ENCODE measurements around the gene CACNA2D4.

The CACNA2D4 gene

DNA sequence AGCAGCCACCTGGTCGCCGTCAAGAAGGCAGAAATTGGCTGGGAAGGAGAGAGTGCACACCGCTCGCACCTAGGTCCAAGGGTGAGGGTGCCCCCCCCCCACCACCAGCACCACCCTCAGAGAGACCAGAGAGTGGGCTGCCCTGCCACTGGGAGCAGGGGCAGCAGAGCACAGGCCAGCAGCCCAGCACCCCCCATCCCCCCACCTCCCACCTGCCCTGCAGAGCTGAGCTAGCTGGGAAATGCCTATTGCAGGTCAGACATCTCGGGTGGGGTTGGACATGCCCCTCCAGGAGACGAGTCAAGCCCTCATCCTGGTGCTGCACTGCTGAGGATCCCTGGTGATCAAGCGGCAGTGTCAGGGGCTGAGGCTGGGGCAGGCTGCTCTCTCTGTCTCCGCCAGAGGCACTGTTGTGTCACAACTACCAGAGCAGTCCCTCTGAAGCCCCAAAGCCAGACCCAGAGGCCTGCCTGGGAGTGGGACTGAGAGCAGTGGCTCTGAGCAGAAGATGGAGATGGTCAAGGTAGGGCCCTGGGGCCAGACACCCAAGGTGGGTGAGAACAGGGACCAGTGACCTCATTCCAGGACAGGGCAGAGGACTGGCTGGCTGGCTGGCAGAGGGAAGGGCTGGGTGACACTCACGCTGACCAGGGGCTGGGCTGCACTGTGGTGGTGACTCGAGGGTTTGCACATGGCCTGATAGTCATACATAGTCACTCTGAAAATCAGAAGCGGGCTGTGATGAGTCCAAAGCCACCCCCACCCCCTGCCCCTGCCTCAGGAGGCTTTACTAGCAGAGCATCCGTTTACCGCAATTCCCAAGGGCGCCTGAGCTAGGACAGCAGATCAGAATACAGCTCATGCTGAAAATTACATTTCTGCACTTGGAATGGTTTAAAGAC is 117.8 kb downstream of the CACNA2D4 start:
- Histone ChIP-seq H2BK15ac (ENCODE audit: low read depth, poor library complexity, severe bottlenecking) (no peak overlapping the region), H3K4ac (ENCODE audit: low read depth in 1 of 2, low read length in 2 of 2) (no peak overlapping the region), H2BK12ac (ENCODE audit: low read length in 2 of 2) (peak overlapping the region in 1 of 2 experiments; percentile 85), H4K8ac (ENCODE audit: low read length) (peak overlapping the region; percentile 5), H3K4me2 (ENCODE audit: low read length, poor library complexity, severe bottlenecking) (no peak overlapping the region), H2AK5ac (ENCODE audit: low read length, severe bottlenecking) (no peak overlapping the region), H2AFZ (ENCODE audit: low read depth, low read length) (peak overlapping the region; percentile 32), H3K4me1 (ENCODE audit: control insufficient read depth, insufficient read depth, low read depth, low read length) (peaks cover 15% of the 10 kb centered on the region), H2BK120ac (ENCODE audit: low read depth, low read length) (no peak overlapping the region), H3K9me3 (ENCODE audit: control insufficient read depth, low read length) (no peaks in the 10 kb centered on the region), H3K36me3 (ENCODE audit: control insufficient read depth in 1 of 2, insufficient read depth in 2 of 2, low read depth in 1 of 2, low read length in 2 of 2) (no peaks in the 10 kb centered on the region), H2BK5ac (ENCODE audit: low read depth, low read length, poor library complexity, severe bottlenecking) (no peak overlapping the region), H3K4me3 (ENCODE audit: insufficient read depth in 1 of 2, low read depth in 1 of 2, low read length in 2 of 2) (no peak overlapping the region), H4K91ac (ENCODE audit: low read length) (no peak overlapping the region), H3K9ac (ENCODE audit: low read length) (no peak overlapping the region), H3K79me1 (replicated peaks; ENCODE audit: low read length, poor library complexity, severe bottlenecking) (no peaks in the 10 kb centered on the region), H3K27me3 (ENCODE audit: control insufficient read depth in 1 of 2, insufficient read depth in 1 of 2, low read length in 2 of 2) (no peaks in the 10 kb centered on the region), H3K18ac (ENCODE audit: low read depth in 1 of 2, low read length in 2 of 2) (no peak overlapping the region), H3K23ac (ENCODE audit: low read length in 2 of 2) (no peak overlapping the region), H3K14ac (ENCODE audit: low read length in 2 of 2) (no peak overlapping the region), H3K27ac (ENCODE audit: low read length, poor library complexity, severe bottlenecking) (no peak overlapping the region)
- 49% methylated on average over 12 of the region's 14 CpGs for WGBS
- DNase-seq: peak; percentile 60

DNA sequence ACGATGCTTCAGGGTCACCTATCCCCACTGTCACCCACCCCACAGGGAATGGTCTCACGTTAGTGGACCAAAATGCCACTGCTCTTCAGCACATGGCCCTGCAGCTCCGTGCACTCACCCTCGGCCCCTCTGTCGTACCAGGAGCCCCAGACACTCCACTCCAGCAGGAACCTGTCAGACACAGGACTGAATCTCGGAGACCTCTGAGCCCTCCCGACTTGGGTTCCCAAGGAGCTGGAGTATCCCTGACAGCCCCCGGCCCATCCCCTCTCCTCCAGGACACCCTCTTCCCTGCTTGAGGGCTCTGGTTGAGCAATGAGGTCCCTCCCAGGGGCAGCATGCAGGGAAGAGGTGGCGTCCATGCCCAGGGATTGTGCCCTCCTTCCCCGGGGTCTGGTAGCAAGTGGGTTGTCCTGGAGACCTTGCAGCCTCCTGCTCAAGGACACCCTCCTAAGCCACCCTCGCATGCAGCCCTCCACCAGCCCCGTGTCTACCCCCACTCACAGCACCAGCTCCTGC is 118.5 kb downstream of the CACNA2D4 start:
- H3K27ac ChIP-seq (ENCODE audit: low read length, poor library complexity, severe bottlenecking): no peak overlapping the region
- H3K4me3 ChIP-seq (ENCODE audit: insufficient read depth in 1 of 2, low read depth in 1 of 2, low read length in 2 of 2): no peak overlapping the region
- peak overlapping the region in 1 of 2 experiments; percentile 49 for H3K14ac ChIP-seq (ENCODE audit: low read length in 2 of 2)
- no peak overlapping the region for H2BK15ac ChIP-seq (ENCODE audit: low read depth, poor library complexity, severe bottlenecking)
- H2BK120ac ChIP-seq (ENCODE audit: low read depth, low read length): no peak overlapping the region
- no peak for DNase-seq
- 95% methylated on average over 12 of the region's 12 CpGs for WGBS
- H4K8ac ChIP-seq (ENCODE audit: low read length): no peak overlapping the region
- no peak overlapping the region for H3K4me2 ChIP-seq (ENCODE audit: low read length, poor library complexity, severe bottlenecking)
- H2BK12ac ChIP-seq (ENCODE audit: low read length in 2 of 2): no peak overlapping the region
- H3K23ac ChIP-seq (ENCODE audit: low read length in 2 of 2): no peak overlapping the region
- no peak overlapping the region for H2AFZ ChIP-seq (ENCODE audit: low read depth, low read length)
- no peaks in the 10 kb centered on the region for H3K27me3 ChIP-seq (ENCODE audit: control insufficient read depth in 1 of 2, insufficient read depth in 1 of 2, low read length in 2 of 2)
- H3K79me1 ChIP-seq (replicated peaks; ENCODE audit: low read length, poor library complexity, severe bottlenecking): no peaks in the 10 kb centered on the region
- no peaks in the 10 kb centered on the region for H3K9me3 ChIP-seq (ENCODE audit: control insufficient read depth, low read length)
- H2BK5ac ChIP-seq (ENCODE audit: low read depth, low read length, poor library complexity, severe bottlenecking): no peak overlapping the region
- no peaks in the 10 kb centered on the region for H3K36me3 ChIP-seq (ENCODE audit: control insufficient read depth in 1 of 2, insufficient read depth in 2 of 2, low read depth in 1 of 2, low read length in 2 of 2)
- no peak overlapping the region for H2AK5ac ChIP-seq (ENCODE audit: low read length, severe bottlenecking)
- peaks cover 17% of the 10 kb centered on the region for H3K4me1 ChIP-seq (ENCODE audit: control insufficient read depth, insufficient read depth, low read depth, low read length)
- no peak overlapping the region for H3K9ac ChIP-seq (ENCODE audit: low read length)
- H3K4ac ChIP-seq (ENCODE audit: low read depth in 1 of 2, low read length in 2 of 2): no peak overlapping the region
- H3K18ac ChIP-seq (ENCODE audit: low read depth in 1 of 2, low read length in 2 of 2): no peak overlapping the region
- H4K91ac ChIP-seq (ENCODE audit: low read length): no peak overlapping the region

DNA sequence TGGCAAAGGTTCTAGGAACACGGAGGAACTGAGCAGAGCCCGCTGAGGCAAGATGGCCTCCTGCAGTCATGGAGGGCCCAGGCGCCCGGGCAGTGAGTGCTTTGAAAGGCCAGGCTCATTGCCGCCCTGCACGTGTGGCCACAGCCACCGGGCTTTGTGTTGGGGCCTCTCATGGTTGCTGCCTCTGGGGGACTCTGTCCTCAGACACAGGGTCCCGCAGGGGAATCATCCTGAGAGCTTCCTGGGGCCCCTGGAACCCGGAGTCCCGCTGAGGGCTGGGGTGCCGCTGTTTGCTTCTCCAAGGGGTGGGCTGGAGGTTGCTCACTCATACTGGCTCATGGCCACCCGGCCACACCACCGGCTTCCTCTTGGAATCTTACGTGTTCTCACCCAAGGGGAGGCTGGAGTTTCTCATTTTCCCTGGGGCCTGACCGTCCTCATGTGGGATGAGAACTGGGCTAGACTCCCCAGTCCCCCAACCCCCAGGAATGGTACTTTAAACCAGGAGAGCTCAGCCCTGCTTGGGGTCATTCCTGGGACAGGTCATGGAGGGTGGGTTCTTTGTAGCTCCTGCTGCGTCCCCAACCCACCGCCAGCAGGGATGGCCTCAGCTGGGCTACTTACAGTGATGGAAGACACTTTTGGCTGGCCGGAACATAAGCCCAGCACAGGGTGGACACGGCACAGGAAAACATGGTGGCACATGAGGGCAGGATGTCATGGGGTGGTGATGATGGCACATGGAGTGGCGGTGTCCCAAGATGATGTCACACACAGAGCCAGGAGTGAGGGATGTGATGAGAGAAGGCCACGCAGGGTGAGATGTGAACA is 119.2 kb downstream of the CACNA2D4 start:
- Histone ChIP-seq H2BK15ac (ENCODE audit: low read depth, poor library complexity, severe bottlenecking) (no peak overlapping the region), H3K9ac (ENCODE audit: low read length) (no peak overlapping the region), H2AFZ (ENCODE audit: low read depth, low read length) (no peak overlapping the region), H3K4ac (ENCODE audit: low read depth in 1 of 2, low read length in 2 of 2) (no peak overlapping the region), H2BK12ac (ENCODE audit: low read length in 2 of 2) (no peak overlapping the region), H2BK120ac (ENCODE audit: low read depth, low read length) (no peak overlapping the region), H3K4me2 (ENCODE audit: low read length, poor library complexity, severe bottlenecking) (no peak overlapping the region), H3K27me3 (ENCODE audit: control insufficient read depth in 1 of 2, insufficient read depth in 1 of 2, low read length in 2 of 2) (no peaks in the 10 kb centered on the region), H4K8ac (ENCODE audit: low read length) (no peak overlapping the region), H3K9me3 (ENCODE audit: control insufficient read depth, low read length) (no peaks in the 10 kb centered on the region), H3K36me3 (ENCODE audit: control insufficient read depth in 1 of 2, insufficient read depth in 2 of 2, low read depth in 1 of 2, low read length in 2 of 2) (peaks cover 0 to 2% of the 10 kb centered on the region in 2 experiments), H3K23ac (ENCODE audit: low read length in 2 of 2) (no peak overlapping the region), H3K18ac (ENCODE audit: low read depth in 1 of 2, low read length in 2 of 2) (no peak overlapping the region), H4K91ac (ENCODE audit: low read length) (no peak overlapping the region), H3K4me3 (ENCODE audit: insufficient read depth in 1 of 2, low read depth in 1 of 2, low read length in 2 of 2) (no peak overlapping the region), H2BK5ac (ENCODE audit: low read depth, low read length, poor library complexity, severe bottlenecking) (no peak overlapping the region), H2AK5ac (ENCODE audit: low read length, severe bottlenecking) (no peak overlapping the region), H3K27ac (ENCODE audit: low read length, poor library complexity, severe bottlenecking) (no peak overlapping the region), H3K14ac (ENCODE audit: low read length in 2 of 2) (no peak overlapping the region), H3K79me1 (replicated peaks; ENCODE audit: low read length, poor library complexity, severe bottlenecking) (no peaks in the 10 kb centered on the region), H3K4me1 (ENCODE audit: control insufficient read depth, insufficient read depth, low read depth, low read length) (peaks cover 15% of the 10 kb centered on the region)
- DNase-seq: no peak
- WGBS: 93% methylated on average over 20 of the region's 21 CpGs

DNA sequence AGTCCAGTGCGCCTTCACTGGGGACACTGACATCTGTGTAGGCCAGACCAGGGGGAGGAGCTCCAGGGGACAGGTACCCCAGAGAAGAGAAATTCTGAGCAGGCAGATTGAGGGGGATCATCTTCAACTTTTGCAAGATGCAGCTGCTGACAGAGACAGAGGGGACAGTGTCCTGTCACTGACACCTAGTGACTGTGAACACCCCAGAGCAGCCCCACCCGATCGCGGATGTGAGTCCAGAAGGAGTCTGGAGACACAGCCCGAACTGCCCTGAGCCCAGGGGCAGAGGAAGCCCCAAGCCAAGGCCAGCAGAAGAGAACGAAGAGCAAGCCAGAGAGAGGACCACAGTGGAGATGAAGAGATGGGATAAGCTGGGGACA is 119.8 kb downstream of the CACNA2D4 start:
- Histone ChIP-seq H3K27me3 (ENCODE audit: control insufficient read depth in 1 of 2, insufficient read depth in 1 of 2, low read length in 2 of 2) (no peaks in the 10 kb centered on the region), H2BK120ac (ENCODE audit: low read depth, low read length) (no peak overlapping the region), H2BK15ac (ENCODE audit: low read depth, poor library complexity, severe bottlenecking) (no peak overlapping the region), H4K91ac (ENCODE audit: low read length) (no peak overlapping the region), H2AFZ (ENCODE audit: low read depth, low read length) (no peak overlapping the region), H3K9ac (ENCODE audit: low read length) (no peak overlapping the region), H3K27ac (ENCODE audit: low read length, poor library complexity, severe bottlenecking) (no peak overlapping the region), H4K8ac (ENCODE audit: low read length) (no peak overlapping the region), H3K23ac (ENCODE audit: low read length in 2 of 2) (no peak overlapping the region), H2BK5ac (ENCODE audit: low read depth, low read length, poor library complexity, severe bottlenecking) (no peak overlapping the region), H3K4me1 (ENCODE audit: control insufficient read depth, insufficient read depth, low read depth, low read length) (peaks cover 15% of the 10 kb centered on the region), H3K36me3 (ENCODE audit: control insufficient read depth in 1 of 2, insufficient read depth in 2 of 2, low read depth in 1 of 2, low read length in 2 of 2) (peaks cover 0 to 4% of the 10 kb centered on the region in 2 experiments), H3K14ac (ENCODE audit: low read length in 2 of 2) (no peak overlapping the region), H3K4me3 (ENCODE audit: insufficient read depth in 1 of 2, low read depth in 1 of 2, low read length in 2 of 2) (no peak overlapping the region), H3K4ac (ENCODE audit: low read depth in 1 of 2, low read length in 2 of 2) (no peak overlapping the region), H3K79me1 (replicated peaks; ENCODE audit: low read length, poor library complexity, severe bottlenecking) (no peaks in the 10 kb centered on the region), H3K4me2 (ENCODE audit: low read length, poor library complexity, severe bottlenecking) (no peak overlapping the region), H3K18ac (ENCODE audit: low read depth in 1 of 2, low read length in 2 of 2) (no peak overlapping the region), H2AK5ac (ENCODE audit: low read length, severe bottlenecking) (no peak overlapping the region), H3K9me3 (ENCODE audit: control insufficient read depth, low read length) (no peaks in the 10 kb centered on the region), H2BK12ac (ENCODE audit: low read length in 2 of 2) (no peak overlapping the region)
- 98% methylated on average over 6 of the region's 6 CpGs for WGBS
- no peak for DNase-seq

Measured in mesenchymal stem cell (in vitro differentiated cells and primary cell).